SKM-1 (cell line): ENCODE data around the gene MBTPS1.
"Not testable (repeated sequence)": the region's sequence is repeated elsewhere in the genome, so short reads cannot be mapped to it uniquely, and the experiment has no call there.

ENCODE experiments used
- DNase-seq: peaks from one replicate; lab custom pipeline; 2025; ENCODE audit not compliant: unreplicated experiment; lab: John Stamatoyannopoulos, UW

Gene MBTPS1

DNA sequence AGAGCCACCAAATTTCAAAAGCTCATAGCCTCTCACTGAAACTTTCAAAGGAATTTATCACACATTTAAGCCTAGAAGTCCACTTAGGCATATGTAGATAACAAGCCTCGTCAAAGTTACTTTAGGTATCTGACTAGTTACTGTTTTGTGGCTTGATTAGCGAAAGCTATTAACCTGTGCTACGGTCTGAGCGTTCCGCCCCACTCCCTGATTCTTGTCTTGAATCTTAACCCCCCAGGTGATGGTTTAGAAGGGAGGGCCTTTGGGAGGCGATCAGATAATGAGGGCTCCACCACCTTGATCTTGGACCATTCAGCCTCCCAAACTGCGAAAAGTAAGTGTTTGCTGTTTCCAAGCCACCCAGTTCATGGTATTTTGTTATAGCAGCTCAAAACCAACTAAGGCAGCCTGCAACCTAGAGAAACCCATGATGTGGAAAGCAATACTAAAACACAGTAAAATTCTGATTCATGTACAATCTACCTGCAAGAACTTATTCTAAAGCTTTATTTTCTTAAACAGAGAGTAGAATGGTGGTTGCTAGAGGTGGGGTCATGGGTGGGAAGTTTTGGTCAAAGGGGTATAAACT is 21.1 kb upstream of the MBTPS1 start:
- no peak for DNase-seq

DNA sequence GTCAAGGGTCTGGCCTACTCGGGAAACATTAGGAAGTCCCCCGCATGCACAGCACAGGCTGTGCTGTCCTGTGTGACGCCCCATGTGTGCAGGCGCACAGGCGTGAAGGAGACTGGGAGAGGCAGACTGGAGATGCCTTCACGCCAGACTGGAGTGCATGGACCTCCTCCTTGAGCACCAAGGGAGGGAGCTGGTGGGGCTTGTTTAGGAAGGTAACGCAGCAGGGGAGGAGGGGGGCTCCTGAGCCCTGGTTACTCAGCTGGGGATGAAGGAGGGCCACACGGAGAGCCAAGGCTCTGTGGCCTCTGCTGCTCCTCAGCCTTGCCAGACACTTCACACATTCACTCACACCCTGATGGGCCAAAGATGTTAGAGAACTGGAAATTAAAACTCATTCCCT is 20.5 kb upstream of the MBTPS1 start:
- no peak for DNase-seq

DNA sequence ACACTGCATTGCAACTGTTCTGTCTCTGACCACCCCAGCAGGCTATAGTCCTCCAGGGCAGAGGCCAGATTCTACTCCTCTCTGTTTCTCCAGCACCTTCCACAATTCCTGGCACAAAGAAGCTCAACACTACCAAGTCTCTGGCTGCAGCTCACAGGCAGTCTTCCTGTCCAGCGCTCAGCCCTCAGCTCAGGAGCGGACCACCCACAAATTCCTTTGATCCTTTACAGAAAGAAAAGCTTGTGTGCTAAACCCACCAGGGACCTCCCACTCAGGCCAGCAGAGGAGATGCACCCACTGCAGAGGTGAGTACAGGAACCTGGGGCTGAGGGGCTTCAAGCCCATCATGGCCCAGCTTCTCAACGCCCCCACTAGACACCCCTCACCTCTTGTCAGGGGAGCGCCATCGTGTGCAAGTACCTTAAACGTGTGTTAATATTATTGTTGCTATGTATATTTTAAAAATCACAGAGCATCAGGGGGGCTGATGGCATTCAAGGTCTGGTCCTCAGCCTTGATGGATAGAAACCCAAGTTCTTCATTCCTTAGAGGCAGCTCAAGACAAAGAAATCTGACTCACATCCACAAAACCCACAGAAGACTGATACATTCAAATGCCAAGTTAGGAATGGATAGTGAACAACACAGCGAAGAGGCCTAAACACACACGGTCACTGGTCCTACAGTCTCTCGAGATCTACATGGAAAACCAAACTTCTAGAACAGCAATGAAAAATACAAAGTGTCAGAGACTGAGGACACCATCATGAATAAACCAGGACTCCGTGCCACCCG is 19.8 kb upstream of the MBTPS1 start:
- DNase-seq = no peak

DNA sequence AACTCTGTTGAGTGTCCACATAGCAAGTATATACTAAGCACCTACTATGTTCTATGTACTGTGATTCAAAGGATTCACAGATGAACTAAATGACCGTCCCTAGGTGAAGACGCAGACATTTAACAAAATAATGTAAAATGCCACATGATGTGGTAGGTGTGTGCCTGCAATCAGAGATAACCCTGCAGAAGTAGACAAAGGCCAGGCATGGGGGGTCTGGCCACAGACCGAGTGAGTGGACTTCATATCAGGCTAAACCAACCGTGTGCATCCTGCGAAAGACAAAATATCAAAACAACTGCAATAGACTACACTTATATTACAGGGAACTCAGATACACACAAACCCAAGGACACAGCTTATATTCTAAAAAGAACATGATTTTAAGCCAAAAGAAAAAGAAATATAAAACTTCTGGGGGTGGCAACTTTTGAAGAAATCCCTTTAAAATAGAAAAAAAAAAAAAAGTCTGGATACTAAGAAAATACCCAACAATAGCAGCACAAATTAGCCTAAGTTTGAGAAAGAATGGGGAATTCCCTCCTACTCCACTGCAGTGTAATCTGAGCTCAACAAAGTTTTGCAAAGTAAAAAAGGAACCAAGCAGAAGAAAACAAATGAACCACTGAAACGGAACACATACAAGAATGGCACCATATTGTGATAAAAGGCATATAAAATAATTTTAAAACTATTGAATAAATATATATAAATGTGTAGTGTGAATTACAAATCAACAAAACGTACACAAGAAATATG is 16.0 kb upstream of the MBTPS1 start:
- no peak for DNase-seq

DNA sequence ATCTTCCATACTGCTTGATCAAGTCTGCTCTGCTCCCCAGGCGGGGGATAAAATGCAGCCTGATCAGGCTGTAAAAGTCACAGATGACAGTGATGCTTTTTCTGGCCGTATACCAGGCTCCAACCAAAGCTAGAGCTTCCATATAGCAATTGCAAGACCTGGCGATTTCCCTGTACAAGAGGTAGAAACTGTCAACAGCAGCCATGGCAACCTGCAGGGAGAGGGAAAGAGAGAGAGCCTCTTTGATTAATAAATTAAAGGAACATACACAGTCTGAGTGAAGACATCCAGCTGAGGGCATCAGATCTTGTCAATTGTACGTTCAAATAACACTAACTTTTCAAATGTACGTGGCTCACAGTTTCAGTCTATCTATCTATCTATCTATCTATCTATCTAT is 14.4 kb upstream of the MBTPS1 start:
- DNase-seq = no peak

DNA sequence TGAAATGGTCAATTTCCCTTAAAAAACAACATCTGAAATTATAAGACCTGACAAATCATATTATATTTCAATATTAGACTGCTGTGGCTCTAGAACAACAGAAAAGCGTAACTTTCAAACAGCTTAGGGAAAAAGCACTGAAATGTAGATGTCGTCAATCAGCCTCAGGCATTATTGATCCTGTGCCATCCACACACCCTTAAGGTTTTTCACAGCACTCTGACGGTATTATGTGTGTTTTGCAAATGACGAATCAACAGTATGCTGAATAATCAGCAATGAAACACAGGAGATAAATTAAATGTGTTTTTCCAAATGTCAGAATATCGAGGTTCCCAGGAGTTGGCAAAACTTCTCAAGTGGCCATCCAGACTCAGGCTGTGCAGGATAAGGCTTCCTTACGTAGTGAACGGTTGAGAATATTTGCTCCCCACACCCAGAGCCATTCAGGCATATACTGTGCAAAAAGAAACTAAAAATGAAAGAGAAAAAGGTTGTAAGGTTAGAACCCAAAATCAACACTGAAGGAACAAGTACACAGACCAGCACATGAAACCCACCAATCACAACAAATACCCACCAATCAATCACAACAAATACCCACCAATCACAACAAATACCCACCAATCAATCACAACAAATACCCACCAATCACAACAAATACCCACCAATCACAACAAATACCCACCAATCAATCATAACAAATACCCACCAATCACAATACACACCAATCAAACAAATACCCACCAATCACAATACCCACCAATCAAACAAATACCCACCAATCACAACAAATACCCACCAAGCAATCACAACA is 7.7 kb upstream of the MBTPS1 start:
- no peak for DNase-seq

DNA sequence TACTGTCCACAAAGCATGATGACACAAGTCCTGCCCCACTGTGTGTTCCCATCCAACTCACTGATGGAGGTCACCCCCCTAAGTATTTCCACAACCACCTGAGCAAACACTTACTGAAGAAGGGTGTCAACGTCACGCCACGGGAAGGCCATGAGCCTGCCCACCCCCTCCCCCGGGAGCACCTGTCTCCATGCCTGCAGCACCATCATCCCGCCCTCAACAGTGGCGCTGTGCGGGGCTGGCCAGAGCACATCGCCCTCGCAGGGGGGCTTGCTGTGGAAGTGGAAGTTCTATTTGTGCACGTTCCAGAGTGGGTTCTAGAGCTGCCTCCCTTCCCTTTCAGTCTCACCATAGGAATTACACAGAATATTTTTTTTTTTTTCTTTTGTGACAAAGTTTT is 4.3 kb upstream of the MBTPS1 start:
- no peak for DNase-seq

DNA sequence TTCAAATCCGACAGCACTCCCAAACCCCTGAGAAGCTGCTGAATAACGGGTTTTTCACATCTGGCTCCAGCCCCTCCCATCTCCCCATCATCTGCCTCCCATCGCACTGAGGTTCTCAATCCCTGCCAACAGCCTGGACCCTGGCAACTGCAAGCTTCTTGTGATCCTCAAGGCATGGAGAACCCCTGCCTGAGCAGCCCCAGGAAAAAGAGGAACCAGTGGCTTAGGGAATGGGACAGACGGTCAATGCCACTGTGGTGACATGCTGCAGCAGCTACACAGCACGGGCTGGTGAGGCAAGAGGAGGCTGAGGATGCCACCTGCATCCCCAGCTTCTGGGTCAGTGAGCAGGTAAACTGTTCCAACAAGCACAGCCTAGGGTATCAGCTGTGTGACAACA is 3.3 kb upstream of the MBTPS1 start:
- DNase-seq = no peak

DNA sequence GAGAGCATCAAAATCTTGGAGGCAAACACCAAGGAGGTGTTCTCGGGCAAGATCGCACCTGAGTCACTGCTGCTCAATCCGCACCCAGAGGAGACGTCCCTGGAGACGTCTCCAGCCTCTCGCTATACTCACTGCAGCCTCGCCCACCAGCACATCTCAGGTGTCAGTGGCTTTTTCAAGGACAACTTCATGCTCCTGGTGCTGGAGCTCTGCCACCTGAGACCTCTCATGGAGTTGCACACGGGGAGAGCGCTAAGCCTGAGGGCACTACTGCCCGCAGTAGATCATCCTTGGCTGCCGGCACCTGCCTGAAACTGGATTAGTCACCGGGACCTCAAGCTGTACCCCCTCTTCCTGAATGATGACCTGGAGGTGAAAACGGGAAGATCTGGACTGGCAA is 2.6 kb upstream of the MBTPS1 start:
- no peak for DNase-seq

DNA sequence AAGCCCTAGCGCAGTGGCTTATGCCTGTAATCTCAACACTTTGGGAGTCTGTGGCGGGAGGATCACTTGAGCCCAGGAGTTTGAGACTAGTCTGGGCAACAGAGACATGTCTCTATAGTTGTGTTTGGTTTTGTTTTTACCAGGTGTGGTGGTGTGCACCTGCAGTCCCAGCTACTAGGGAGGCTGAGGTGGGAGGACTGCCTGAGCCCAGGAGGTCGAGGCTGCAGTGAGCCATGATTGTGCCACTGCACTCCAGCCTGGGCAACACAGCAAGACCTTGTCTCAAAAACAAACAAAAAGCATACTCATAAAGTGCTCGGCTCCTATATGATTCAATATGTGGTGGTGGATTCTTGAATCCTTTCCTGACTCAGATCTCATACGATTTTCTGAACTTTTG is 1.6 kb upstream of the MBTPS1 start:
- DNase-seq = not testable (repeated sequence)

DNA sequence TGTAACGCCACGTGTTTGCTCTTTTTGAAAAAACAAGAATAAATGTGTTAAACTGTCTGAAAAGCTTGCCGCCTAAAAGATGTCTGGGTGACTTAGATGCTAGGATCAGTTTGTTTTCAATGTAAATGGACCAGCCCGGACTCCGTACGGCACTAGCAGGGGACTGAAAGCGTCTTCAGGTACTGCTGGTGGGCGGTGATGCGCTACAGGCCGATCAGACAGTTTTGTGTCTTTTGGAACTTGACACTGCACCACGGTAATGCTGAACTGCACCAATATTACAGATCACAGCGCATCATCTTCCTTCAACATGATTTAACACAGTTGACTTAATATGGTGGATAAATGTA is 727 bp upstream of the MBTPS1 start:
- no peak for DNase-seq

DNA sequence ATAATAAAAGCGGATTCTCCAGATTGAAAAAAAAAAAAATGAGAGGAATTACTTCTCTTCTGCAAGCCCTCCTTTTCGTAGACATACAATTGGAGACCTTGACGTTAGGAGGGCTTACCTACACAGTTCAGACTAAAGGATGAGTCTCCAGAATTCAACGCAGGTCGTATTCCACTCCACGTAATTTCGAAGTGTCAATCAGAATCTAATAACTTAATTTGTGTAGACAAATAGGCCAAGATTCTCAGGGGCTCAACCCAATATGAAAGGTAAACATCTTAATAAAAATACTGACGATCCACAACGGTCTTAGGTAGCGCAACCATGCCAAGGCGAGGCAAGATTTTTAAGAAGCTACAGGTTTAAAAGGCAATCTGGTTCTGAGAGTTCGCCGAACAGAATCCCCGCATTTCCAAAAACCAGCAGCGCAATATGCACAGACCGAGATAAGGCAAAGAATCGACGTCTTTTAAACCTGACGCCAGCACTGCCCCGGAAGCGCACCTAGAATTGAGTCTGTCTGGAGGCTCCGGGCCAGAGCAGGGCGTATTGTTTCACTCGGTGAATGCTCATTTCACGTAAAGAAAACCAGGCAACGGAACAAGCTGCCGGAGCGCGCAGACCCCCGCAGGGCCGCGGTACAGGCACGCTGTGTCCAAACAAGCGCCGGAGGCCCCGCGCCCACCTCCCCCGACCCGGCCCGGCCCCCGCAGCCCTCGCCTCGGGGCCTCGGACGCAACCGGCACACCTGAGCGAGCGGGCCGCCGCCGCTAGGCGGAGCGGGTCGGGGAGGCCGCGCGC is 623 bp downstream of the MBTPS1 start:
- no peak for DNase-seq

DNA sequence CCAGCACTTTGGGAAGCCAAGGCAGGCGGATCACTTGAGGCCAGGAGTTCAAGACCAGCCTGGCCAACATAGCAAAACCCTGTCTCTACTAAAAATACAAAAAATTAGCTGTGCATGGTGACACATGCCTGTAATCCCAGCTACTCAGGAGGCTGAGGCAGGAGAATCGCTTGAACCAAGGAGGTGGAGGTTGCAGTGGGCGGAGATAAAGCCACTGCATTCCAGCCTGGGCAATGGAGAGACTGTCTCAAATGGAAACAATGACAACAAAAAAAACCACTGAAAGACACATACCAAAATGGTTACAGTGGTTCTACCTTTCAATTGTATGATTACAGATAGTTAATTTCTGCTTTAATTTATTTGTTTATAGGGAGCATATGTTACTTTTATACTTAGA is 4.8 kb downstream of the MBTPS1 start:
- not testable (repeated sequence) for DNase-seq

DNA sequence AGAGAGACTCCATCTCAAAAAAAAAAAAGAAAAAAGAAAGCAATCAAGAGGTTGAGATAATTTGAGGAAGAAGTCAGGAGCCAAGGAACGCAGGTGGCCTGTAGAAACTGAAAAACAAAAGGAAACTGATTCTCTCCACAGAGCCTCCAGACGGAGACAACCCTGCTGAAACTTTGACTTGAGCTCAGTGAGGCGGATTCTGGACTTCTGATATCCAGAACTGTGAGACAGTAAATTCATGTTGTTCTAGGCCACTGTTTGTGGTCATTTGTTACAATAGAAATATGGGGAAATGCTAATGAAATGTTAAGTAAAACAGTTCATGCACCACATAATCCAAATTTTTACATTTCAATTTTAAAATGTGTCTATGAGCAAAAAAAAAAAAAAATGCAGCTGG is 5.2 kb downstream of the MBTPS1 start:
- no peak for DNase-seq

DNA sequence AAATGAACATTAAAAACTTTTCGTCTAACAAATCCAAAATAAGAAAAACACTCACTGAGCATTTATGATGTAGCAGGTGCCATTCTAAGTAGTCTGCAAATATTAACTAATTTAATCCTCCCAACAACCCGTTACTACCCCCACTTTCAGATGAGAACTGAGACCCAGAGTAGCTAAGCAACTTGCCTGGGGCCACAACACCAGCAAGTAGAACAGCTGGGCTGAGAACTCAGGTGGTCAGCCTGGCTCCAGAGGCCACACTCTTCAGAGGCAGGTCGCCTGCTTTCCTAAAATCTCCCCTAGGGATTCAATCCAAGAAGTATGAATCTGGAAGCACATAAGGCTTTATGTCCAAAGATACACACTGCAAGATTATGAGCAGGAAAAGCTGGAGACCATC is 6.2 kb downstream of the MBTPS1 start:
- DNase-seq = no peak

DNA sequence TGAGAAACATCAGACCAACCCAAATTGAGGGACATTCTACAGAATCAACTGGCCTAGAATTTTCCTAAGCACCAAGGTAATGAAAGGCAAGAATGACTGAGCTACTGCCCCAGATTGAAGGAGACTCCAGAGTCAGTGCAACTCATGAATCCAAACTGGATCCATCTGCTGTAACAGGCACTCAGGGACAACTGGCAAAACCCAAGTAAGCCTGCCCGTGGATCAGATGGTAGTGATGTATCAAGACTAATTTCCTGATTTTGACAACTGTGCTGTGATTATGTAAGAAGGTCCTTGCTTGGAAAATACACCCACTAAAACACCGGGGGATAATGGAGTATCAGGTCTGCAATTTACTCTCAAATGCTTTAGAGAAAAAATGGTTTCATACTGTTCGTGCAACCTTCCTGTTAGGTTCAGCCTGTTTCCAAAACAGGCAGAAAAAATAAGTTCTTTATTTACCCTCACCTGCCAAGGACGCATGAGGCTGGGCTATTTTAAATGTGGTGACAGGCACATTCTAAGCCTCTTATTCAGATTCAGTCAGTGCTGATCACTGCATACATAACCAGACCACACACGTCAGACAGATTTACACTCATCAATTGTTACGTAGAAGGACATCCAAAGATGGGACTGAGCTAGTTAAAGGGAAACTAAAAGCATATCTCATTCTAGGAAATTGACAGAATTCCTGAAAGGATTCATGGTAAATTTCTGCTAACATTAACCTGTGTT is 7.0 kb downstream of the MBTPS1 start:
- no peak for DNase-seq

DNA sequence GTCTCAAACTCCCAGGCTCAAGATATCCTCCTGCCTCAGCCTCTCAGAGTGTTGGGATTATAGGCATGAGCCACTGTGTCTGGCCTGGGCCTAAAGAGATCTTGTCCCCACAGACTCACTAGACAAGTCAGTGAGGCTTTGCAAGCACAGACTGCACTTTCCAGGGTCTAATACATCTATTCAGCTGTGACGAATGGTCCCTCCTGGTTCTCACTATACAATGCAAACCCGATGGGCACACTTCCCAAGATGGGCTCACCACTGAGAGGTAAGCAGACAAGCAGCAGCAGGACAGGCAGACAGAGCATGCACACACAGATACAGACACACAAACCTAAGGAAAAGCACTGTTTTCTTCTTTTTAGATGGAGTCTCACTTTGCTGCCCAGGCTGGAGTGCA is 8.8 kb downstream of the MBTPS1 start:
- no peak for DNase-seq

DNA sequence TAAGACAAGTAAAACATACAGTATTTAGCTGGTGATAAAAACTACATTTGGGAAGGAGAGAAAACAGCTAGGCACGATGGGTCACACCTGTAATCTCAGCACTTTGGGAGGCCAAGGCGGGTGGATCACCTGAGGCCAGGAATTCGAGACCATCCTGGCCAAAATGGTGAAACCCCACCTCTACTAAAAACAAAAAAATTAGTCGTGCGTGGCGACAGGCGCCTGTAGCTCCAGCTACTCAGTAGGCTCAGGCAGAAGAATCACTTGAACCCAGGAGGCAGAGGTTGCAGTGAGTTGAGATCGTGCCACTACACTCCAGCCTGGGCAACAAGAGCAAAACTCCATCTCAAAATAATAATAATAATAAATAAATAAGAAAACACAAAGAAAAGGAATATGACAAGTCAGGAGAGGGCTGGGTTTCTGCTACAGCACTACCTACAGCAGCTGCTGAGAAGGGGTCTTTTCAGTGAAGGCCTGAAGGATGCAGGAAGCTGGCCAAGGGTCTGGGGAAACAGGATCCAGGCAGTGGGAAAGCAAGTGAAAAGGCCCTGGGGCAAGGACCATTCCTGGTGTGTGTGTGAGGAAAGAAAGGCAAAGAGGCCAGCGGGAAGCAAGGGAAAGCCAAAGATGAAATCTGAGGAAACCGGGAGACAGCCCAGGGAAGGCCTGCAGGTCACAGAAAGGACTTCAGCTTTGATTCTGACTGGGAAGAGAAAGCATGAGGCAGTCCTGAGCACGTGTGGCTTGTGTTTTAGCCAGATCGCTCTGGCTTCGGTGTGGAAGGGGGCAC is 10.6 kb downstream of the MBTPS1 start:
- no peak for DNase-seq

DNA sequence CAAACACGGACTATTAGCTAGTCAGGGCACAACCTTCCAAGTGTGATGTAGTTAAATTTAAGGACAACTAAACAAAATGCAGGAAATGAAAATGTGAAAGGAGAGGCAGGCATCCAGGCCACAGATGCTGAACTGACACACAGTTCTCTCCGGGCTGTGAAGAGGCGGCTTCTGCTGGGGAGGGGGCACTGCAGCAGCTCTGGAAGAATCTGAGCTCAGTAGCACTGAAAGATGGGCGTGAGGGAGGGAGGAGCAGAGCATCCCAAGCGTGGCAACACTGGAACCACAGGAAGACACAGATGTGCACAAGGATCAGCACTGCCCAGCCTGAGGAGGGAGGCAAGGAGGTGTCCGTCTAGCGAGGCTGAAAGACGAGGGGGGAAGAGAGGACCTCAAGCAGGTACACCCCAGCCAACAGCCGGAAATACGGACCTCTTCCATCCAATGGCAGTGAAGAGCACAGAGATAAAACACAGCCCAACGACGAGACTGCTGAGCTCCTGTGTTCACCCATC is 11.4 kb downstream of the MBTPS1 start:
- no peak for DNase-seq
